GM19452 (cell line): ENCODE results near the gene KRT32.
"Not testable (repeated sequence)": the region's sequence is repeated elsewhere in the genome, so short reads cannot be mapped to it uniquely, and the experiment has no call there.

Source experiments
- ATAC-seq: cut with Tn5 transposase; IDR thresholded peaks from one replicate; pipeline ENCODE4 v1.9.1; 2021; ENCODE audit not compliant: unreplicated experiment

KRT32 gene

GRCh38 chr17:41430376-41430775, 36.8 kb downstream of the KRT32 start:
- ATAC-seq = not testable (repeated sequence)

- no peak for ATAC-seq
Observed at GRCh38 chr17:41429667-41430066, 37.5 kb downstream of the KRT32 start.

GRCh38 chr17:41428591-41429291, 38.4 kb downstream of the KRT32 start:
- ATAC-seq = no peak

GRCh38 chr17:41424111-41424635, 43.0 kb downstream of the KRT32 start, which contains the start of gene KRT37:
KRT37 (minus strand) TSS chr17:41424585; CDS start chr17:41424523, 62 bp downstream.
- no peak for ATAC-seq

- not testable (repeated sequence) for ATAC-seq
Observed at GRCh38 chr17:41422586-41422985, 44.6 kb downstream of the KRT32 start.

- no peak for ATAC-seq
Observed at GRCh38 chr17:41421617-41422016, 45.6 kb downstream of the KRT32 start.

GRCh38 chr17:41421116-41421515, 46.1 kb downstream of the KRT32 start:
- ATAC-seq = no peak

GRCh38 chr17:41420134-41420533, 47.1 kb downstream of the KRT32 start:
- no peak for ATAC-seq

- ATAC-seq = no peak
Observed at GRCh38 chr17:41419716-41420115, 47.5 kb downstream of the KRT32 start.

- no peak for ATAC-seq
Observed at GRCh38 chr17:41418116-41418860, 48.9 kb downstream of the KRT32 start.

GRCh38 chr17:41417576-41418015, 49.6 kb downstream of the KRT32 start:
- ATAC-seq = no peak

- no peak for ATAC-seq
Observed at GRCh38 chr17:41417127-41417526, 50.1 kb downstream of the KRT32 start.

- ATAC-seq = no peak
Observed at GRCh38 chr17:41416479-41416878, 50.7 kb downstream of the KRT32 start.

GRCh38 chr17:41415833-41416335, 51.3 kb downstream of the KRT32 start:
- no peak for ATAC-seq

- no peak for ATAC-seq
Observed at GRCh38 chr17:41415411-41415810, 51.8 kb downstream of the KRT32 start.

GRCh38 chr17:41413982-41414381, 53.2 kb downstream of the KRT32 start:
- no peak for ATAC-seq

- ATAC-seq = no peak
Observed at GRCh38 chr17:41413353-41413957, 53.7 kb downstream of the KRT32 start.

- no peak for ATAC-seq
Observed at GRCh38 chr17:41411072-41411840, 55.9 kb downstream of the KRT32 start.
